GM19025 (cell line): ENCODE data around the gene ST7.
A peak's percentile ranks its signal among the peaks of the same experiment; 100 is the strongest.

Experiments
- ATAC-seq: cut with Tn5 transposase; IDR thresholded peaks from one replicate; pipeline ENCODE4 v1.9.1; 2021; ENCODE audit warnings: mild to moderate bottlenecking, low read depth, moderate library complexity; ENCODE audit not compliant: unreplicated experiment

Gene ST7

DNA sequence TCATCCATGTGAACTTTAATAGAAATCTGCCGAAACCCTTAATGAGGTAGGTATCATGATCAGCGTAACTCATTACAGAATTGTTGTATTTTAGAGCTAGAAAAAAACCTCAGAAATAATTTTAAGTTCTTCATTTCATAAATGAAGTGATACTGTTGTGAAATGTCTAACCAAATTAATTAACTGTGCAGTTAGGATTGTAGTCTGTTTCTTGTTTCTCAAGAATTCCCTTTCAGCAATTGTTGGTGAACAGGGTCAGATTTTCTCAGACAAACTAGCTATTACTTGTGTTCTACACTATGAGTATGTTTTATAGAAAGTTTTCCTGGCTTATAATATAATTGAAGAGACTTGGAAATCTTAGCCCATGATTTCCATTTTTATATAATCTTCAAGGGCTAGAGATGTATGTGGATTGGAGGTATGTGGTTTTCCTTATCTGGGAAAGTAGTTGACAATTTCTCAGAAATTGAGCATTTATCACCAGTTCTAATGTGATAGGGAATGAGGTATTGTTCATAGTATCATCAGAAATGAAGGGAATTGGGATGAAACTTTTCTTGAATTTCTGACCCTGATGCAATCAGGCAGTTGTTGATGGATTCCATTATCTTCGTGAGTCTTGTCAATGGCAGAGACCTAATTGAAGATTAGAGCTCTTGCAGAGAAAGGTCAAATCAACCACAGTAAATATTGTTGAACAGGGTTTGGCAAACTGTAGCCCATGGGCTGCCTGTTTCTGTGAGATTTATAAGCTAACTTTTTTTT is 55.0 kb downstream of the ST7 start:
- no peak for ATAC-seq

DNA sequence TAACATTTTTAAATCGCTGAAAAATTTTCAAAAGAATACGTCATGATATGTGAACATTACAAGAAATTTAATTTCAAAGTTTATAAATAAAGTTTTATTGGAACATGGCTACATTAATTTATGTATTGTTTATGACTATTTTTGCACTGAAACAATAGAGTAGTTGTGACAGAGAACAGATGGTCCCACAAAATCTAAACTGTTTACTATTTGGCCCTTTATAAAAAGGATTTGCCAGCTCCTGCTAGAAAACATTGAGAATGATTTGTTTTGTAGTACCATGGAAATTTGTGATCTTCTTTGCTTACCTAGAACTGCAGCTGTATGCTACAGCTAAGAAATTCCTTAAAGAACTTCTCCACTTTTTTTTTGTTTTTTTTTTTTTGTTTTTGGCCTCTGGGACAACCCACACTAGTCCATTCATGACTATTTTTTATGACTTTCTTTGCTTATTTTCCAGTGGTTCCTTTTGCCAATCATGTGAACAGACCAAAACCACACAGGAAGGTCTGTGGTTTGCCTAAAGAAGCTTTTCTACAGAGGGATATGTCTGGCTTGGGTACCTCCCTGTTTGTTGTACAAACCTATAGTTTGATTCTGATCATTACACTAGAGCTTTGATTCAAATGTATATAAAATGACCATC is 55.7 kb downstream of the ST7 start:
- ATAC-seq, result no peak

DNA sequence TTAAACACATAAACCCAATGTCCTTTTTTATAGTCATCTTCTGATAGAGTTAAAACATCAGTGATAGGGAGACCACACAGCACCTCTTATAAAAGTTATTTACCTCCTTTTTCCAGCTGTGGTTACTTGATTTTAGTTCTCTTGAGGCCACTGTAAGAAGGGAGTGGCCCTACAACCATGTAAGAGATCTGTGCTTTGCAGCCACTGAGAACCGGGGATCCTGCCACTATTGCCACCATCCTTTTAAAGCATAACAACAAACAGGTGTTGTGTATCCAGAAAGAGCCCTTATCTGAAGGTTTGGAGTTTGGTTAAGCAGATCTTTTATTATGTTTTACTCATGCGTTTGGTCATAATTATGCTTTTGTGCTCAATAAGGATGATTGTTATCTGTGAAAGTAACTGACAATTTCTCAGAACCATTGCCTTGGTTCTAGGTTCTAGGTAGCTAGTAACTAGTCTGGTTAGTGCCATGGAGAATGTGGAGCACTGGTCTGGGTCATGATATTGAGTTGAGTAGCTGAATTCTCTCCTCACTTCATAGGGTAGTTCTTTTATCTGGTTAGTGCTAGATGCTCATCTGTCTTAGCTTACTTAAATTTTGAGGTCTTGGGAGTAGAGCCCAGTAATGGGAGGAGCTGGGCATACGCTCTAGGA is 56.5 kb downstream of the ST7 start:
- ATAC-seq, result no peak

DNA sequence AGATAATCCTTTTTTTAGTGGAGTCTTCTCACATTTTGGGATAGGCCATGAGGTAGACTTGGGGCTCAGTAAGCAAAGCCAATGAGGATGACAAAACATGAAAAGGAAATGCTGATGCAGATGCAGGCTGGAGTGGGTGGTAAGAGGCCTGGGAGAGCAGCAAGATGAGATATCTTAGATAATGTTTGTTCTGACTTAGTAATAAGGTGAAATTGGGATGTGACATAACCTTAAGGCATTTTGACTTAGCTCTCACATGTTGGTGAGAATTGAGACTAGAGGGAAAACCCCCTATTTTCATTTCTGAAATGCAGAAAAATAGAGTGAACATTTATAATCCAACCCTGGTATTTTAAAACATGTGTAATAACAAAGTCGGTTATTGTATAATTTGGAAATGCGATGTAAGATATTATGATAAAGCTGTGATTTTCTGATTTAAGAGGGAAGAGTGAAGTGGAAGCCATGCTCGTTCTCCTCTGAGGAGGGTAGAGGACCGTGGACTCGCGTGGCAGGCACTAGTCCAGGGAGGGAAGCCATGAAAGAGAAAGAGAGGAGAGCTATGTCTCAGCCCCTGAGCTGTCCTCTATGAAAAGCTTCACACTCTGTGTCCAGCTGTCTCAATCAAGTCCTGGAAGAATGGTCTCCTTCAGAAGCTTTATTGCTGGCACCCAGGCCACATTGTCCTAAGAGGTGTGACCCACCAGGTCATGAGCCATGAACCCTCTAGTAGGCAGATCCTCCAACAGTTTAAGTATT is 57.3 kb downstream of the ST7 start:
- ATAC-seq, result peak; percentile 39

DNA sequence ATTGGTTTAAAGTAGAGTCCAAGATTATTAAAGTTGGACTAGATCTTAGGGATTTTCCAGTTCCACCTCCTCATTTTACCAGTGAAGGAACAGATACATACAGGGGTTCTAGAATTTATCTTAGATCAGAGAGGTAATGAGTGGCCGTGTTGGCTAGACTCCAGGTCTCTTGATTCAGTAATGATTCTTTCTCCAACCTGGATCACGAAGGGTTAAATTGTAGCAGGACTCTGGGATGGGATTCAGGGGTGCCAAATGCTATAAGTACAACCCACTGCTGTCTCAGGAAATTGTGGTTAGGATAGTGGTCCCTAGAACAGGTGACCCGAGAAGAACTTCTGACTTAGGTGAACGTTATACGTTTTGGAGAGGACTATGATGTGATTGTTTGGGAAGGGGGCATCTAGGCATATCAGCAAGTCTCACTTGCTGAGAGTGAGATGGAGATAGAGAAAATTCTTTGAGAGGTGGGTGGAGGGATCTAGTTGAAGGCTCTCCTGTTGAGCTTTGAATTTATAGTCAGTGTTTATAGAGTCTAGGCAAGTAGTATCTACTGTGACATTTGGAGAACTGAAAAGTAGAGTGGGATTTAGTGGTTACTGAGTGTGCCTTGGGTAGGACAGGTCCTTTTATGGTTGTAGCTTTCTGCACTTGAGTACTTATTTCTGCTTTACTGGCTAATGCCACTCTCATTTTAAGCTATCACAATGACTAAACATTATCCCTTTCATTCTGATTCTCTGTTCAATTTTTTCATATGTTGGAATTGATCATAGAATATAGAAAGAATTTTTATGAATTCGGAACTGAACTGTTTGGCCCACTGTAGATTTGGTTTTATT is 58.3 kb downstream of the ST7 start:
- peak; percentile 72 for ATAC-seq

DNA sequence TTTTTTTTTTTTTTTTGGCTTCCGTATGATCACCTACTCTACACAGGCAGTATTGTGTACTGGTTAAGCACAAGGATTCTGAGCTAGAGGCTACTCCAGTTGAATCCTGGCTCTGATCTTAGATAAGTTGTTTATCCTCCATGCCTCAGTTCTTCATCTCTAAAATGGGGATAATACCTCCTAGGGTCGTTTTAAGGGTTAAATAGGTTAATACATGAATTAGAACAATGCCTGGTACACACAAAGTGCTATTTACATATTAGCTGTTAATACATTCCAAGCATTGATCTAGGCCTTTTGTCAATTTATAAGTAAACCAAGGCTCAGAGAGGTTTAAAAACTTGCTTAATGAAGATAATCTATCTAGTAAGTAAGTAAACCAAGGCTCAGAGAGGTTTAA is 59.0 kb downstream of the ST7 start:
- ATAC-seq, result peak; percentile 10

DNA sequence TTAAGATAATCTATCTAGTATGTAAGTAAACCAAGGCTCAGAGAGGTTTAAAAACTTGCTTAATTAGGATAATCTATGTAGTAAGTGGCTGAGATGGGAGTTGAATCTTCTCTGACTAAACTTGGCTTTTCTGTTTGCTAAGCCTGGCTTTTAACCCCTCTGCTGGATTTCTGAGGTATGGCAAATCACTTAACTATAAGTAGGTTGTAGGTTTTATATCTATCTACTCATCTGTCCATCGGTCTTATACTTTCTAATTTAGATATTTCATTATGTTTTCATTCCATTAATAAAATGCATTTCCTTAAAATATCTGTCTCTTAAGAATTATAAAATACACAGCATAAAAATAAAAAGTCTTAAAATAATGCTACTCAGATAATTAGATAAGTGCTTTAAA is 59.4 kb downstream of the ST7 start:
- no peak for ATAC-seq

DNA sequence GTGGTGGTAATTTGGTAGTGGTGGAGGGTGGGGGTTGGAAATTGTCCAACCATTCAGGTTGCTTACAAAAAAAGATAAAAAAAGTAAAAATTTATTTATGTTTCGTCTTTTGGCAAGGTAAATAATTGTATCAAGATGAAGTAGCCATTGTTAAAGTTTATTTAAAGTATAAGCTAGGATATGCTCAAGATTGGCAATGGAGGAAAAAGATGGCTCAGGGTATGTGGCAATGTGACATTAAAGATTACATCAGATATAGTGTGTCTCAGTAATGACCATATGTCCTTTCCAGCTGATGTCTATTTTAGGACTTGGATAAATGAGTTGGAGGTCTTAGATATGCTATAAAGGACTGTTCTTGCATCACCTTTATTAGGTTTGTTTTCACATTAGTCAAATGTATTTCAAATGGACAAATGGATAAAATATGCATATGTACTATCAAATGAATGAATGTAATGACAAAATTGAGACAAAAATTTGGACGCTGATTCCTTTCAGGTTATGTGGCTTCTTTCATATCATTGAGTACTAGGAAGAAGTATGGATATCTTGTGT is 60.9 kb downstream of the ST7 start:
- no peak for ATAC-seq

DNA sequence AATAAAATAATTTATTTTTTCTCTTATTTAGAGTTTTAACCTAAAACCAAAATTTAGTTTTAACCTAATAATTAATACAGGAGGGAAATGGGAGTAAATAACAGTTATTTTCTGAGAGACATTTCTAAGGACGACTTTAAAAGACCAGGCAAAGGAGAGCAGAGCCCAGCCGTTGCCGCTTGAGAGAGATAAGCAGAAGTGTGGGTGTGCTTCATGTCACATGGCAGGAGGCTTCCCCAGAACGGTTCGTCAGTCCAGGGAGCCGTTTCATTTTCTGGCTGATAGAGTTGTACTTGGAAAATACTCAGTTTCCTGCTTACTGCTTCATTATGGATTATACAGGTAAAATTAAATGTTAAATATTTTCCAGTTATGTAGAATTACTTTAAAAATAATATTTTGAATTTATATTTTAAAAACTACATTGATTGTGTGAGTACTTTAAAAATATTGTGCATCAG is 61.4 kb downstream of the ST7 start:
- ATAC-seq, result no peak

DNA sequence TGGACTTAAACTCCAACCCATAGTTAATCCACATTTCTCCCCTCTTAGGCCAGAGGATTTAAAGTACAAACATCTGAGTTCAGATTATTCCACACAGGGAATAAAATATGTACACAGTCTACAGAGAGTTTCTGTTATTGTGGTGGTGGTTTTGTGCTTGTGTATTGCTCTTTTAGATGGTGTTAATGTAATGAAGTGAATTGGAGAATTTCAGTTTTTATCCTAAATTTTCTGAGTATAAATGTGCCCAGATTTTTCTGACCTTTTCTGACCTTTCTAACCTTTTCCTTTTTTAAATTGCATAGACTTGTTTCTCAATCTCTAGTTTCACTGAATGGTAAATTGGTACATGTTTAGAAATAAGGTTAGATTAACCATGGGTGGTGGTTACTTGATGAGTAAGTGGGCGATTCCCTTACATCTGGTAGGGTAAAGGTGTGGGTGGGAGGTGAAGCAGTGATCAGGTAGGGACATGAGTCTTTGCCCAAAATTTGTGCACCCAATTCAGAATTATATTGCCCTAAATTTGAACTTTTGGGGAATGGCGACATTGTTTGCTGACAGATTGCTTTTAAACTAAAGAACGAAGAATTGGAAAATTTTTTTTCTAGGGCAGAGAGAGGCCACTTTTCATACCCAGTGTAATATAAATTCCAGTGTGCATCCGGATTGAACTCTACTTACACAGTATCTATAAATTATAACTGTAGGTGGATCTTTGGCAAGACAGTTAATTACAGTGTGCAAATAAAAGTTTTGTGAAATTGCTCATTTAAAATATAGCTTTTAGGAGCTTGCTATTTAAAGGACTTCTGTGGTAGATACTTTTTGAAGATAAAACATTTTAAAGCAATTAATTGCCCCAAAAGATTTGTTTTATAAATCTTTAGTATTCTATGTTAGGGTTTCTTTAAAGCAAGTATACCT is 62.2 kb downstream of the ST7 start:
- ATAC-seq, result no peak

DNA sequence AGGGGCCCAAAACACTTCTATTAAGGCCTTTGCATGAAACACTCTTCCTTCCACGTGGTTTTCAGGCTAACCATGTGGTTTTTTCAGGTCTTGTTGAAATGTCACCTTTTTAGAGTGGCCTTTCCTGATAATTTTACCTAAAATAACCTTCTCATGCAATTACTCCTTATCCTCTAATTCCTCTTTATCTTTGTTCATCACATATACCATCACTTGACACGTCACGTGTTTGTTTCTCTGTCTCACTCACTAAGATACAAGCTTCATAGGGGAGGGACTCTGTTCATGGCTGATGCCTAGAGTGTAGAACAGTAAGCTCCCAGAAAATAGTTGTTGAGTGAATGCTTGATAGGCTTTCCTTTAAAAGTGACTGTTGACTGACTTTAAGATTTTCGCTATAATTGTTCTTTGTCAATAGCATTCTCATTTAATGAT is 63.7 kb downstream of the ST7 start:
- ATAC-seq, result no peak

DNA sequence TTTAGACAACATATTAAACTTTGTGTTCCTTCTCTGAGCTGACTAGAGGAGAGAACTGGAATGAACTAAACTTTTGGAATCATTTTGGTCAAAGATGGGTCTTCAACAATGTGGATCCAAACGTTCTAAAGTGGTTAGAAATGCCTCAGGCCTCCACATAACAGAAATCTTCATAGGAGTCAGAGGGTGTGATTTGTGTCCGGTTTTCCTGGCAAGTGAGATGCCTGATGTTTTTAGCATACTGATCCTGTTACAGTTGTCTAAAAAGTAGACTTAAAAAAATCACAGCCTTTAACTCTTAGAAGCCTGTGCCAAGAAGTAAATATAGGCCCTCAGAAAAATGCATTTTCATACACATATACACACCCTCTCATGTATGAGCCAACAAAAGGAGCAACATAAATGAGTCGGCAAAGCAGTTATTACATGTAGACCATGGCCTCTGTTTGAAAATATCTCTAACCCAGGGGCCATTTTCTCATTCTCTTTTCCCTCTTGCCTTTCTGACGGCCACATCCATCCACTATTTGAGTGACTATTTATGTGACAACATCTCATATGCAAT is 64.5 kb downstream of the ST7 start:
- no peak for ATAC-seq

DNA sequence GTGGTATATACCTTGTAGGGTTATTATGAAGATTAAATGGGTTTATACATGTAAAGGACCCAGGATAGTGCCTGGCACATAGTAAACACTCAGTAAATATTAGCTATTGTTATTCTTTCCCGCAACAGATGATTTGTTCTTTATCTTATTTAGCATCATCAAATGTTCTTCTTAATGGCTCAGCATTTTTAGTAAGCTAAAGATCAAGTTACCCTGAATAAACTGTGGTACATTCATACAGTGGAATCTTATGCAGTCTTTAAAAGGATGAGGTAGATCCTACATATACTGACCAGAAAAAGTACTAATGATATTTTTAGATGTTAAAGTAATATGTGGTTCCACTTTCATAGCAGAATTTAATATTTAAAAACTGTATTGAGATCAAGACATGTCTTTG is 65.4 kb downstream of the ST7 start:
- ATAC-seq, result no peak

DNA sequence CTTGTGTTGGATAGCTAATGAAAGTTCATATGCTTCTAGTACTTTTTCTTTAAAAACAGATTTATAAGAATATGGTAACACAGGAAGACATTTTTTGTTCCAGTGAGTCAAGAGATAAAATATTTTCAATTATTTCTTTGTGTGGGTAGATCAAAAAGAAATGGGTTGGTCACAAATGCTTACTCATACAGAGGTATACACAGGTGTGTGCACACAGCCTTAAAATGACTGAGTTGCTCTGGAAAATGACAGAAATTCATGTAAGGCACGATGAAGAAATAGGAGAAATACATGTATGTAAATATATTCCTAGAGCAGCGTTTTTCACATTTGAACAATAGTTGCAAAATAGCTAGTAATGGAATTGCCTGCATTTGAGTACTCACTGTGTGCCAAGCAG is 66.0 kb downstream of the ST7 start:
- ATAC-seq, result no peak

DNA sequence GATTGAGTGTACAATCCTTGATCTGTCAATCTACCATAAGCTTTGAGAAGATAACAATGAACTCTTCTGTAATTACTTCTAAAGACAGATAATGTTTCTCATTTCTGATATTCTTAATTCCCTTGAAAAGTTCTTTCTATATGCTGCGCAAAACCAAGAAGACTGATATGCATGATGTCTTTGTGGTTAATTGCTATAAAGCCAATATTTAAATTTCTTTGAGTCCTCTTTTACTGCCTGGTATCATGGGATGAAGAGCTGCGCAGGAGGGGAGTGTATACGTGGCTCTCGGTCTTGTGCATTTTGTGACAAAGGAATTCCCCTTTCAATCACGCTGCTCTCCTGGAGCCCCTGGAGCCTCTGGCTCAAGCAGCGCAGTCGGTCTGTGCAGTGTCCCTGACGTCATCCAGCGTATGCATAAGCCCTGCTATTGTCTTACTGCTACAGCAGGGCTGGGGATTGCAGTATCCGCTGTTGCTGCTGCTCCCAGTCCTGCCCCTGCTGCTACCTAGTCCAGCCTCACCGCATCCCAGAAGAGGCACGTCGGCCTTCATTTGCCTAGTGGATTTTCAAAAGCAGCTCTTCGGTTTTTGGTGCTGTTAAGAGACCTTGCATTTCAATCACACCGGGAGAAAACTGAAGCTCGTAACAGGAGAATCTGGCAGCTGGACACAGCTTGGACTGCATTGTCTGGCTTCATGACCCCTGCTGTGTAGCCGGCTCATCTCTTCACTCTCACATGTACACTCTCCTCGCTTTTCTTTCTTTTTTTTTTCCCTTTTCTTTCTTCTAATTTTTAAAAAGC is 66.7 kb downstream of the ST7 start:
- no peak for ATAC-seq

DNA sequence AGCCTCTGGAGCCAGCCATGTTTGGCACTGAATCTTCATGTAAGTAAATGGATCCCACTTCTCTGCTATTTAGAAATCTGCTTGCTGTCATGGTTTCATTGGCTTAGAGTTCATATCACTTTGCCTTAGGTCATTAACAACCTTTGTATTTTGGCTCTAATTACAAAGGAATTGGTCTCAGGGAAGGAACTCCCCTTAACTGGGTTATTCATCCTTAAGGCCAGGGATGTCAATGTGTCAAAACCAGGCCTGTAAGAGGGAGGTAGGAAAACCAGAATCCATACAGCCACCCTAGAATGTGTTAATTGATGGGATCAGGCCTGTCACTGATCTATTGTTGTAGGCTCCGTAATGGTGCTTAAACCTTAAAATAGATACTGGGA is 67.3 kb downstream of the ST7 start:
- no peak for ATAC-seq

DNA sequence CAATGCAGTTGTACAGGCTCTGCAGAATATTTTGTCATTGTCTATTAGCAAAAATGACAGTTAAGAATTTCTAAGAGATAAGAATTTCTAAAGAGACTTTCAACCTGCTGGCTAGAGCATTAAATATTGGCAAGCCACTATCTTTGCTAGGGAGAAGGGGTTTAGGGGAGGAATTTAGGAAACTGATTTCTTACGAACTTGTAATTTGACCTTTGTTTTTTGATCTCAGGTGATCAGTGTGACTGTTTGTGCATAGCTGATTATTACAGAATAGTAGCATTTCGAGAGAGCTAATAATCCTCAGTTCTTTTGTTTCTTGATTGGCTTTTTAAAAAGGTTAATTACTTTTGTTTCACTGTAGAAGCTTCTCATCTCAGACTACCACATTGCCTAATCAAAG is 68.1 kb downstream of the ST7 start:
- no peak for ATAC-seq

DNA sequence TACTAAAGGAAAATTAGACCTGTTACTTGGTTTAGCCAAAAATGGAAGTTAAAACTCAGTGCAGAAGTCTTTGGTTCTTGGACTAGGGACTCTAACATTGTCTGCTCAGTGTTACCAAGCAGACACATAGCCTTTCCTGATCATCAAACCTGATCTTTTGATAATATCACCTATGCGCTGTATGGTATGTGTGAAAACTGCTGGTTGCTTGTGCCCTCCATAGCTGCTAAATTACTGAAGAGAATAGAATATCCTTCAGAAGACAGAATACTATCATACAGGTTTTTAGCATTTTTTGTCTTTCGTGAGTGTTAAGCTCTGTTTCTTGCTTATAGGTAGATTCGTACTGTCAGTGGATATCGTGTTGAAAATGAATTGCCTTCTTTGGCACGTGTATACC is 68.7 kb downstream of the ST7 start:
- no peak for ATAC-seq
